Stimulated activated CD8-positive, alpha-beta memory T cell treated with anti-CD3 and anti-CD28 coated beads, Interleukin-7, amount 100 ng/mL, for 4 hours (primary cell): ENCODE results near the gene ADGRL3.

ENCODE experiments used
- DNase-seq, 2 donors: peaks; one replicate each; pipeline ENCODE4 v3.0.0-alpha.2; 2020; ENCODE audit warnings: low read depth in 2 of 2

Gene ADGRL3

DNA sequence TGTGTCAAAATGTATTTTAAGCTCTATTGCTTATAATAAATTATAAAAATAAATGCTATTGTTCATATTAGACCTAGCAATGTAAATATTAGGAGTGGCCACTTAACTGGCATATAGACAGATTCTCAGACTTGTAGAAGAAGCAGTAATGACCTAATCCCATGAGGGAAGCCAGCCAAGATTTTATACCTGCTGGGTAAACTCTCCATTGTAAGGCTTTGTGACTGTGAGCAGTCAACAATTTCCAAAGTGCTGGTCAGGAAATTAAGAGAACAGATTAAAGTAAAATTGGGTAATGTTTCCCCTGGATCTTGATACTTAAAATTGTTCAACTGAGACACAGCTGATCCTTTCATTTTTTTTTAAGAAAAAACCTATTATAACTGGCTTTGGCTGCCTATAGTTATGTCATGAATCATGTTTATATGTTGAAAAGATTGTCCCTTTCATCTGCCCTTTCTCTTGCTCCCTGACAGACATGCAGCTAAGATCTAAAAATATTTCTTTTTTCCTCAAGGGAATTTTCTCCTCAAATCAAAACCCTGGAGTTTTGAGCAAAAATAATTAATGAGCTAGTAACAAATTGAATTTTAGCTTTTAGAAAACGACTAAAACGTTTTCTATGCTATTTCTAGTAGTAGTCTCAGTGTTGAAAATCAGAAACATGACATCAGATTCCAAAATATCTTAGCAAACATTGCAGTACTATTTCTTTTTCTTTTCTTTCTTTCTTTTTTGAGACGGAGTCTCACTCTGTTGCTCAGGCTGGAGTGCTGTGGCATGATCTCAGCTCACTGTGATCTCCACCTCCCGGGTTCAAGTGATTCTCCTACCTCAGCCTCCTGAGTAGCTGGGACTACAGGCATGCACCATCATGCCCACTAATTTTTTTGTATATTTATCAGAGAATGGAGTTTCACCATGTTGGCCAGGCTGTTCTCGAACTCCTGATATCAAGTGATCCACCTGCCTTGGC is 77.9 kb downstream of the ADGRL3 start:
- no peak for DNase-seq

DNA sequence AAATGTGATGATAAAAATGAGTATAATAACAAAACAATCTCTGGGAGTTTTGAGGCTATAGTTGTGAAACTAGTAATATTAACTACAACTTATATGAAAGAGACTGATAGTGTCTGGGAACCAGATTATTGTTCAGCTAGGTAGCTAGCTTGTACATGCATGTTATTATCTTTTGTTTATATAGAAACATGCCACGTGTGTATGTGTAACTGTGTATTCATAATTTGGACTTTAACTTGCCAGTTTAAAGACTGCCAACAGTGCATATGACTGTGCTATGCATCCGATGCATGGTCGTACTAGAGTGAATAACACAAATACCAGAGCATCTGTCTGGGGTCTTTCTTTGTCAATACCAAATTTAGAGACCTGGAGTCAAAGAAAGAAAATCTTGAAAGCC is 92.2 kb downstream of the ADGRL3 start:
- DNase-seq: no peak

DNA sequence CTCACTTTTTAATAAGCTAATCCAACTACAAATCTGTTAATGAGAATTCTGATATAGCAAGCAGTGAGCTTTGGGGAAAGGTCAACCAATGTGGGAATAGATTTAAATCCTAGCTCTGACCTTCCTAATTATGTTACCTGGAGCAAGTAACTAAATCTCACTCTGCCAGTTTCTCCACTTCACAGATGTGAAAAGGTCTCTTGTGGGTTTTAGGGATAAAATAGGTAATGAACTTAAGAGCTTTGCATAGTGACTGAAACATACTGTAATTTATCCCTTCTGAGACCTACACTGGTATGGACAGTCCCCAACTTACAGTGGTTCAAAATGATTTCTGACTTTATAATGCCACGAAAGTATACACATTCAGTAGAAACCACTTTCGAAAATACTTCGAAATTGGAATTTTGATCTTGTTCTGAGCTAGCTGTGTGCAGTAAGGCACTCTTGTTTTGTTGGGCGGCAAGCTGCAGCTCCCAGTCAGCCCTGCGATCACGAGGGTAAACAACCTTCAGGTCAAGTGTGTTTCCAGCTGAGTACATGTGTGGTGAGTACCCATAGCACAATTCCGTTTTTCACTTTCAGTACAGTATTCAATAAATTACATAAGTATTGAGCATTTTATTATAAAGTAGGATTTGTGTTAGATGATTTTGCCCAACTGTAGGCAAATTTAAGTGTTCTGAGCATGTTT is 93.7 kb downstream of the ADGRL3 start:
- DNase-seq: no peak

DNA sequence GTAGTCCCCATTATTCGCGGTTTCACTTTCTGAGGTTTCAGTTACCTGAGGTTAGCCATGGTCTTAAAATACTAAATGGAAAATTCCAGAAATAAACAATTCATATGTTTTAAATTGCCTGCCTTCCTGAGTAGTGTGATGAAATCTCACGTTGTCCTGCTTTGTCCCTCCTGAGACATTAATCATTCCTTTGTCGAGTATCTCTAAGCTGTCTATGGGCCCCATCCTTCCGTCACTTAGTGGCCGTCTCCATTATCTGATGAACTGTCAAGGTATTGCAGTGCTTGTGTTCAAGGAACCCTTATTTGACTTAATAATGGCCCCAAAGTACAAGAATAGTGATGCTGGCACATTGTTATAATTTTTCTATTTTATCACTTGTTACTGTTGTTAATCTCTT is 94.8 kb downstream of the ADGRL3 start:
- DNase-seq: no peak

DNA sequence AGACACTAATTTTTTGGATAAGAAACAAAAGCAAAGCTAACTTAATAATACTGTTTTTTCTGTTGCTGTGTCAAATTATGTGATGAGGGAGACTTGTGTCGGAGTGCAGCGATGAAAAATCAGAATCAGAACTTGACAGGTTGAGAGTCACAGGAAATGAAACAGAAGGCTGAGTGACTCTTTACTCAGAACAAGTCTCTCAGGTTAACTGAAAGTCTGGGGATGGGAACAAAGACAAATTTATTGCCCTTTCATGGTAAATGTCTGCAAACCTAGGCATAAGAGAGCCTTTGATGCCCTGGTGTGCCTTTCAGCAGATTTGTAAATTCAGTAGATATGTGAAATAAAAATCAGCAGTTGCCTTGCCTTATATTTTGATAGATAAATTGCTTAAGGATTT is 96.0 kb downstream of the ADGRL3 start:
- DNase-seq: no peak

DNA sequence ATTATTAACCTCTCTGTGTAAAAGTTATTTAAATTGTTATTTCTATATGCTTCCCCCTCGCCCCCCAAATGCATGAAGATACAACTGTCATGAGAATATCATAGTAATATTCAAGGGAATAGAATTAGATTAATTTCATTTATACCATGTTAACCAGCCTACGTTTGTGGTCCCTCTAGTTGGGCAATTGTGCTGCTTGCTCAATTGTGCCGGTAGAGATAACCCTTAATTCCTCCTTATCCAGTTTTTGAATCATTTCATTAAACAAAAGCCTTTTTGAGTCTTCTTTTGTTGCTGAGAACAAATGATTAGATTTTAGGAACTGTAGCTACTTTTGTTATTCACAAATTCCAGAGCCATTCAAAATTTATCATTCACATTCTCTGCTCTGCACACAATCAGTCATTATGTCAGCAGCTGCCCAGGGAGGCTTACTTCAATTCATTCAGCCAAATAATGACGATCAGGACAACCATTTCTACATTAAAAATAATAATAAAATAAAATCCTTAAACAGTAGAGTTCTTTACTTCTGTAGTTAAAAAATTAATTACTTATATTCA is 98.1 kb downstream of the ADGRL3 start:
- no peak for DNase-seq

DNA sequence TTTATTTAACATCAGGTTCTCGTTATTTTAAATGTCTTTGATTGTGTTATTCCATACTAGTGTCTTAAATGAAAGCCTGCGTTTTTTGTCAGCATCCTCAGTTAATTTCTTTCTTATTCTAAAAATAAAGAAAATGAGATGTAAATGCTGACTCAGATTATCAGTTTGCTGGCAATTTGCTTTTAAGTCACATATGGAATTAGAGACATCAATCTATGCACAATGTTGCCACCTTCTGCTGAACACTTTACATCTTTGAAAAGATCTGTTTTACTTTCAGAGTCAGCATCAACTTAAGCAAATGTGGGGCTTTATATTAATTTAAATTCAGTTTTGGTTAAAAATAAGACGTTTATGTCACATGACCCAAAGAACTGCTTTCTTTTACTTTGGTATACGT is 99.2 kb downstream of the ADGRL3 start:
- DNase-seq: no peak

DNA sequence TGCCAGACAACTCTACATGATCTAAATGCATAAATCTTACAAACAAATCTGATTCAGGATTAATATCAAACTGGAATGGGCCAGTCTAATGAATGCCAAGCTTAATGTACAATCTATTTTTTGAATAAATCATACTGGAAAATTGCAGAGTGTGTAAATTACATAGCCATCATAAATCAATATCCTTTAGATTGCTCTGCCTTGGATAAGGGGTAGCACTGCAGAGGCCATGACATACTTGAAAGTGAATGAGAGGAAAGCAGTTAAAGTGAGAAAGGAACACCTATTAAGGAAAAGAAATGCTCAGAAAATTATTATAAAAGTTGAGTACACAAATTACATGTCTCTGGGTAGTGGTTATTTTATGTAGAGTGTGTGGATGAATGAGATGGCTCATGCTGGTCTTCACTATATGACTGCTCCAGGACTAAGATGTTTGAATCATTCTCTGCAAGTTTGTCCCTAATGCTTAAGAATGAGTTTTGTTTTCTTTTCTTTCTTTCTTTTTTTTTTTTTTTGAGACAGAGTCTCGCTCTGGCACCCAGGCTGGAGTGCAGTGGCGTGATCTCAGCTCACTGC is 100.2 kb downstream of the ADGRL3 start:
- DNase-seq: no peak

DNA sequence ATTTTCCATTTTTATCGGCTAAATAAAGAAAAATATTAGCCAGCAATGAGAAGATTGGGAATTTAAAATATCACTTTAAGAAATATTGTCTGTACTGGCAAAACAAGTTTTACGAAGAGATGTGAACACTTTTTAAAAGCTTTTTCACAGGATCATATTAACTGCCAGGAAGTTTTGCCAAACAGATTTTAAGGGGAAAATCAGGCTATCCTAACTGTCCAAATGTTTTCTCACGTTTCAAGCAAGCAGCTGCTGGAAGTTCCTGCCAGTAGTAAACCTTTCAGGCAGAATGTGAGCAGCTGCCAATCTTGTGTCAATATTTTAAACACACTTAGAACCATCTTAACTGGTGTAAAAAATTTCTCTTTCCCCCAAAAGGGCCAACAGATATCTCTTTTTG is 101.1 kb downstream of the ADGRL3 start:
- no peak for DNase-seq

DNA sequence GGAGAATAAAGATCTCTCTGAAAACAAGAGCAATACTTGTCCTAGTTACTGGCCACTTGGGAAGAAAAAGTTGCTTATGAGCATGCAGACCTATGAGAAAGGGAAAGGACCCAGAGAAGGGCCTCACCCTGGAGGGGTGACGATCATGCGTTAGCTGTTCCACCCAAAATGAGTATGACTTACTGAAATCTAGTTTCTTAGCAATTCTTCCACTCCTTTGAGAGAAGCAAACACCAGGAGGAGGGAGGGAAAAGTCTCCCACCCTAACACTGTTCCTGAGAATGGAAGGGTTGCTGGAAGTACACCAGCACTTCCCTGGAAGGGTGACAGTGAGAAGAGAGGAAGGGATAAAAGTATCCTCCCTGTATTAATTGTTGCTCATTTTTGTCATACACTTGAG is 107.9 kb downstream of the ADGRL3 start:
- DNase-seq: no peak

DNA sequence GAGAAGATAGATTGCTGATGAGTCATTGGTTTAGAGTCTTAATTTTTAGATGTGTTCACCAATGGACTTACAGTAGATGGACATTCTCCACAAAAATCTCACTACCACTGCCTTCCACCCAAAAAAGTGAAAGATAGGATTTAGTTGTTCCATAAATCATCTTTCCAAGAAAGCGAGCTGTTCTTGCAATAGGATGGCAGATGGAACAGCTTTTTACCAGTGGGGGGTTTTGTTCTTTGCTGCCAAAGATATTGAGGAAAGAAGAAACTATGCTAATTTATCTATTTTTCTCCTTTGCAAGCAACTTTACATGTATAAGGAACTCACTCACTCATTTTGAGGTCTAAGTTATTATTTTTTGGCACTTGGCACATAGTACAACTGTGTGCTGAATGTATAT is 109.5 kb downstream of the ADGRL3 start:
- no peak for DNase-seq

DNA sequence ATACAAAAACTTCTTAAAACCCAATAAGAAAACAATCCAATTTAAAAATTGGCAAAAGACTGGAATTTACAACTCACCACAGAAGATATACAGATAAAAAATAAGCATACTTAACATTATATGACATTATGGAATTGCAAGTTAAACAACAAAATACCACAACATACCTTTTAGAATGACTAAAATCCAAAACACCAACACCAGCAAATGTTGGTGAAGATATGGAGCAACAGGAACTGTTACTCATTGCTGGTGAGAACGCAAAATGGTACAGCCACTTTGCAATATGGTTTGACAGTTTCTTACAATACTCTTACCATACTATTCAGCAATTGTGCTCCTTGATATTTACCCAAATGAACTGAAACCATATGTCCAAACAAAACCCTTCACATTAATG is 112.4 kb downstream of the ADGRL3 start:
- no peak for DNase-seq

DNA sequence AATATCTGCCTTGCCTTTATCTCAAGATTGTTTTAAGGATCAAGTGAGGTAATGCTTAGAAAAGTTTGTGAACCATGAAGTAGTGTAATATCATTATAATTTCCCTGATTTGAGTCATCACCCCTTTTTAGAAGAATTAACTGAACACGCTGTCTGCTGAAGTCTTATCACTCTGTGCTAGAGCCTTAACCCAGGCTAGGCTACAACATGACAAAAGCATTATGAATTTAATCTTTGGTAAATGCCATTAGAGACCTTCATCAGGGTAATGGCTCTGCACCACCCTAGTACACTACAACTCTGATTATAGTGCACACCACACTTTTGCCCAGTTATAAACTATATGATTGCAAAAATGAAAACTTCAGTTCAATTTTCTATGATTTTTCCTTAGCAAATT is 118.3 kb downstream of the ADGRL3 start:
- no peak for DNase-seq

DNA sequence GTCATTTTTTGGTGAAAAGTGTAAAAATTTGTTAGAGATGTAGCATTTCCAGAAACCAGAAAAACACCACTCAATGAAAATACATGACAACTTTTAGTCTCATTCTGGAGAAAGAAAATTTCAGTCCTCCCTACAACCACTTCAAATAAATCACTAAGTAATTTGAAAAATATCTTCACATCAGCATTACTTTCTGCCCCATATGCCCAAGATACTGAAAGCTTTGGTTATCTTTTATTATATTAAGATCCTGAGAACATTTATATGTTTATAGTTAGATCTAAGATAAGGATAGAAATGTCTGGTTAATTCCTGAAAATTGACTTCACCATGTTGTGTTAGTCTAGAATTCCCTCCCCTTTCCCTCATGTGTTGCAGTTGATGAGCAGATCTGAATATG is 119.0 kb downstream of the ADGRL3 start:
- no peak for DNase-seq

DNA sequence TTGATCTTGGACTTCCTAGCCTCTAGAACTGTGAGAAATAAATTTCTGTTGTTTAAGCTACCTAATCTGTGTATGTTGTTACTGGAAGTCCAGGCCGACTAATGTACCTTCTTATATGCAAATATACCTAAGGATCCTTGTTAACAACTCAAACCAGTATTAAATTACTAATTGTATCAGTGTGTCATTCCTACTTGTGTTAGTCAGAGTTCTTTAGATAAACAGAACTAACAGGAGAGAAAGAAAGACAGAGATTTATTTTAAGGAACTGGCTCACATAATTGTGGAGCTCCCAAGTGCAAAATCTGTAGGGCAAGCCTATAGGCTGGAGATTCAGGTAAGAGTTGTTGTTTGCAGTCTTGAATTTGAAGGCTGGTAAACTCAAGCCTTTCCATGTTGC is 120.0 kb downstream of the ADGRL3 start:
- DNase-seq: no peak

DNA sequence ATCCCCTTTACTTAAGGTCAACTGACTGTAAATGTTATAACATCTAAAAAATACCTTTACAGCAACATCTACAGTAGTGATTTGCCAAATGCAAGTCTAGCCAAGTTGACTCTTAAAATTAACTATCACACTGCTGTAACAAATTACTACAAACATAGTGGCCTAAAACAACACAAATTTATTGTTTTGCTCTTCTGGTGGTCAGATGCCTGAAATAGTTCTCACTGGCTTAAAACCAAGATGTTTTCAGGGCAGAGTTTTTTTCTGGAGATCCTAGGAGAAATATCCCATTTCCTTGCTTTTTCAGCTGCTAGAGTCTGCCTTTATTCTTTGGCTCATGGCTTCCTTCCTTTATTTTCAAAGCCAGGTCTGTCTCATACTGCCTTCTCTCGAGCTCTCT is 120.5 kb downstream of the ADGRL3 start:
- no peak for DNase-seq

DNA sequence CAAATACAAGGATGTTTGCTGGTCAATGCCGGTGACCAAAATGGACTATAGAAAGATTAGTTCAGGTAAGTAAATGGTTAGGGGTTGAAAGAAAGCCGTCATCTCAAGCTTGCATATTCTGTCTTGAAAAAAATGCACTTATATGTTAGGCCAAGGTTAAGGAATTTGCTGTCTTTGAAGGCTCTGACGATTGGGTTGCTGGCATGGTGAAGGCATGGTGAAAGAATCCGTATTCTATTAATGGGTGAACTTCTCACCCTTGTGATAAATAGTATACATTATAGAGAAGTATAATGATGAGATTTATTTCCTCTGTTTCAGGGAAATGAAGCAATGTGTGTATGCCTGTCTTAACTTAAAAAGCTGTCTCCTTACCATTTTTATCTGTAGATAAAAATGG is 132.6 kb downstream of the ADGRL3 start:
- DNase-seq: no peak

DNA sequence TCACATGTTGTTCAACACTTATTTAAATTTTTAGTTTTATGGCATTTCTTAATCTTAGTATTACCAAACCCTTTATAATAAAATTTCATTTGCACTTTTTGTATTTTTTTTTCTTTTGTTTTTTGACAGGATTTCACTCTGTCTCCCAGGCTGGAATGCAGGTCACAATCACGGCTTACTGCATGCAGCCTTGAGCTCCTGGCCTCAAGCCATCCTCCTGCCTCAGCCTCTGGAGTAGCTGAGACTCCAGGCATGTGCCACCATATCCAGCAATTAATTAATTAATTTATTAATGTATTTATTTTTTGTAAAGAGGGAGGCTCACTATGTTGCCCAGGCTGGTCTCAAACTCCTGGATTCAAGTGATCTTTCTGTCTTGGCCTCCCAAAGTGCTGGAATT is 133.4 kb downstream of the ADGRL3 start:
- no peak for DNase-seq

DNA sequence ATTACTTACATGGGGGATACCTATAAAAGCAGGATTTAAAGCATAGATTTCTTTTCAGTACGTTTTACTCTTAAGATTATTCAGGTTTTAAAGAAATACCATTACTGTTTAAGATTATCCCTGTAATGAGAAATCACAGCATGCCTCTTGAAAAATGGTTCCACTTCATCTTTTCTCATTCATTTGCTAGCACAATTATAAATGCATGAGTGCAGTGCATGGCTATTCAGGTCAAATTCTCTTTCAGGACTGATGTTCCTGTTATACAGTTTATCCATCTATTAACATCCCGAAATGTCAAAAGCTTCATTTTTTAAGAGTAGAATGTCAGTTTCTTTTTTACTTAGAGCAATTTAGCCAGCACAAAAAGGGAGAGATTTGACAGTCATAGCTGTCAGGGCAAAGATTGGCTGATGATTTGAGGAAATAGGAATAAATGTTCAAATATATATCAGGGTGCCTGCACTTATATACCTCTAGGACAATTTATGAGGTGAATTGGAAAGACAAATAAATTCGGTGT is 135.2 kb downstream of the ADGRL3 start:
- no peak for DNase-seq

DNA sequence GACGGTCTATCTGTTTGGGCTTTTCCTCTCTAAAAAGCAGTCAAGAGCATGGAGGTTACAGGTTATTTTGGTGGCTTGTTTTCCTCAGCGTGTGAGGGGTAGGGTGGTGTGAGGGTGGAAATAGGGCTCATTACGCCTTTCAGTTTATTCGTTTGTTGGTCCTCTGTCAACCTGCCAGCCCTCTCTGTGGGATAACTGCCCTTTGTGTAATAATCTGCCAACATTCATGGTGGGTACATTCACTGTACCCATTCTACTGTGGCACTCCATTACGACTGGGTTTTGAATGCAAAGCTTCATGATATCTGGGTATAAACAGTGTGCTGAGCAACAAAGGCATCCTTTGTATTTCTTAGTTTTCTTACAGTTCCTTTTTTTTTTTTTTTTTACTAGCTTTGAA is 136.4 kb downstream of the ADGRL3 start:
- DNase-seq: no peak

DNA sequence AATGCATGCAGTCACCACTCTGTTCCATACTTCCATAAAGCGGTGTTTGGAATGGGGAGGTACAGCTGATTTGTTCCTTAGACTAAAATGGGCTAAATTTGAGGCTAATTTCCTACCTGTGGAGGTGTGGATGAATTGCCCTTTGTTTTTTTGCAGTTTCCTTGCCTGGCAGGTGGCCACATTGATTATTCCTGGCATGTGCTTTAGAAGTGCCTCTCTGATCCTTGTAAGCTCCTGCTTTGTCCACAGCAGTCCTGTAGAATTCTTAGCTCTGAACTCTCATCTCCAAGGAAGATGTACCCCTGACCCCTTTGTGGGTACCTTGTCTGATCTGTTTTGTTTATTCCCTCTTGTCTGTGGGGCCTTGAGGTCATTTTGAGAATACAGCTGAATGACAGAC is 136.8 kb downstream of the ADGRL3 start:
- DNase-seq: no peak

DNA sequence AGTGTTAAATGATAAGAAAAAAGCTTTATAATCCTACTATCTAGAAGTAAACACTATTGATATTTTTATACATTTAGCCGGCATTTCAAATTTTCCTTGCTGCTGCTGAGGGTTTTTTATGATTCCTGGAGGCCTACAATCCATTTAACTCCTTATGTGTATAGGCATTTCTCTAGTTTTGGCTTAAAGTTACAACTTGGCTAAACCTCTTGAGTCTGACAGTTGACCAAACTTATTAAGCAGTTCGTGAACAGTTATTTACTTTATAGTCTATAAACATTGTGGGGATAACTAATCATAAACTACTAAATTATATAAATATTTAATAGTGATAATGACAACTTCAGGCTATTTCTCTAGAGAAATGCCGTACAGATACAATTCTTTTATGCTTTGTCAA is 141.9 kb downstream of the ADGRL3 start:
- DNase-seq: no peak
